H1 (cell line): ENCODE results near the gene ACP2. TPM values are rescaled to one million over a fixed set of nuclear protein-coding genes. Genes with fewer than 3 reads are reported as not detected.

ENCODE experiments used
- CTCF ChIP-seq, 3 experiments: IDR thresholded peaks; 1 replicate in 2 of 3; 2 replicates in 1 of 3; pipeline versions ENCODE4 v1.5.1 to v1.6.1; 2011; ENCODE audit warnings: low read length in 3 of 3, mild to moderate bottlenecking in 3 of 3, inconsistent platforms in 2 of 3, low read depth in 1 of 3, moderate library complexity in 1 of 3; ENCODE audit not compliant: insufficient read depth in 1 of 3; ENCODE audit errors: control extremely low read depth in 1 of 3
- polyA plus RNA-seq, 7 experiments: library from polyadenylated mRNA; depleted of rRNA in 3 of 7; stranded (reverse) in 5 of 7; unstranded in 2 of 7; fragments of >200 nt in 5 of 7; fragments of 200-250 nt in 2 of 7; gene quantifications; 1 replicate in 5 of 7; 2 replicates in 1 of 7; 4 replicates in 1 of 7; pipeline versions ENCODE4 v1.2.1 to v1.2.3, GENCODE V29; 2011 to 2013; ENCODE audit warnings: missing spikeins in 2 of 7, mixed read lengths in 2 of 7
- total RNA-seq: library from RNA; stranded (reverse); fragmentation: NEBNext Ultra II Directional; extraction: Animal tissue kit (Norgen Biotek cat#: 25700); gene quantifications from 2 replicates; pipeline ENCODE4 v1.2.1, GENCODE V29; 2021

The ACP2 gene
- total and polyA plus RNA-seq, 2 of the 8 experiments (the other 6 are each of a cell fraction or from before 2014, with no cell fraction given): 17.8 to 19.8 TPM

GRCh38 chr11:47245611-47246357 lies 2.8 kb downstream of the ACP2 start (continued):
- no peak for TF ChIP-seq CTCF (IDR thresholded peaks at IDR 0.05; ENCODE audit: control extremely low read depth in 1 of 3, insufficient read depth in 1 of 3, low read depth in 1 of 3, low read length in 3 of 3)
